HG02943 (cell line): ENCODE results near the gene ZNF345.

ENCODE experiments used
- ATAC-seq: cut with Tn5 transposase; IDR thresholded peaks from one replicate; pipeline ENCODE4 v1.9.1; 2021; ENCODE audit warnings: mild to moderate bottlenecking, low read depth, moderate library complexity; ENCODE audit not compliant: unreplicated experiment

The ZNF345 gene

DNA sequence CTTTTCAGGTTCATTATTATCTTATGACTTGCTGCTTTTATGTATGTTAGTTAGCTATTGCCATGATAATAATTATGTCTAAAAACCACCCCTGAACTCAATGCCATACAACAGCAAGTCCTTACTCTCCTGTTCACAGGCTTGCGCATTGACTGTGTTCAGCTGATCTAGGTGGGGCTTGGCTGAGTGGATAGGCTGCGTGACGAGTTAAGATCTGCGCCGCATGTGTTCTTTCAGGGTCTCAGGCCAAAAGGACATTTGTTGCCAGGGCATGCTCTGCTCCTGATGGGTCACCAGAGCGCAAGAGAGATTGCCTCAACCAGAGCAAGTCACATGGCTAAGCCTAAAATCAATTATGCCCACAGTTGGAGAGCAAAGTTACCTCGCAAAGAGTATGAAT is 66.3 kb downstream of the ZNF345 start:
- no peak for ATAC-seq

DNA sequence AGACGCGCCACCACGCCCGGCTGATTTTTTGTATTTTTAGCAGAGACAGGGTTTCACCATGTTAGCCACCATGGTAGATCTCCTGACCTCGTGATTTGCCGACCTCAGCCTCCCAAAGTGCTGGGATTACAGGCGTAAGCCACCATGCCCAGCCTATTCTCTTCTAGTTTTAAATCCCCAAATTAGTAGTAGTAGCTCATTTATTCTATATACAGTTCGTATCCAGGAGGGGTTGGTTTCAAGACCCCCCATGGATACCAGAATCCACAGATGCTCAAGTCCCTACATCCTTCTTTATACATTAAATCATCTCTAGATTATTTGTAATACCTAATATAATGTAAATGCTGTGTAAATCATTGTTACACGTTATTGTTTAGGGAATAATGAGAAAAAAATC is 67.4 kb downstream of the ZNF345 start:
- ATAC-seq: no peak
